HEK293 (cell line): ENCODE data around the gene DOCK9.

Experiments used
- SP2 ChIP-seq: fragments of 450-650 bp; formaldehyde crosslinking; IDR thresholded peaks from 2 replicates; pipeline ENCODE4 v1.5.1; 2016; ENCODE audit warnings: missing biosample characterization, missing genetic modification characterization
- ZNF394 ChIP-seq: fragments of 450-650 bp; formaldehyde crosslinking; IDR thresholded peaks from 2 replicates; pipeline ENCODE4 v1.5.1; 2016; ENCODE audit warnings: missing biosample characterization, missing genetic modification characterization, mild to moderate bottlenecking, moderate library complexity, borderline replicate concordance
- ZNF596 ChIP-seq: fragments of 450-650 bp; IDR thresholded peaks from 2 replicates; pipeline ENCODE4 v1.5.0; 2018; ENCODE audit warnings: missing biosample characterization, mild to moderate bottlenecking, missing genetic modification characterization, moderate library complexity
- TF ChIP-seq, protein P1 (sequence below): fragments of 450-650 bp; formaldehyde crosslinking; IDR thresholded peaks from 2 replicates; pipeline ENCODE4 v1.5.1; 2016; ENCODE audit warnings: missing biosample characterization, missing genetic modification characterization

DNA sequence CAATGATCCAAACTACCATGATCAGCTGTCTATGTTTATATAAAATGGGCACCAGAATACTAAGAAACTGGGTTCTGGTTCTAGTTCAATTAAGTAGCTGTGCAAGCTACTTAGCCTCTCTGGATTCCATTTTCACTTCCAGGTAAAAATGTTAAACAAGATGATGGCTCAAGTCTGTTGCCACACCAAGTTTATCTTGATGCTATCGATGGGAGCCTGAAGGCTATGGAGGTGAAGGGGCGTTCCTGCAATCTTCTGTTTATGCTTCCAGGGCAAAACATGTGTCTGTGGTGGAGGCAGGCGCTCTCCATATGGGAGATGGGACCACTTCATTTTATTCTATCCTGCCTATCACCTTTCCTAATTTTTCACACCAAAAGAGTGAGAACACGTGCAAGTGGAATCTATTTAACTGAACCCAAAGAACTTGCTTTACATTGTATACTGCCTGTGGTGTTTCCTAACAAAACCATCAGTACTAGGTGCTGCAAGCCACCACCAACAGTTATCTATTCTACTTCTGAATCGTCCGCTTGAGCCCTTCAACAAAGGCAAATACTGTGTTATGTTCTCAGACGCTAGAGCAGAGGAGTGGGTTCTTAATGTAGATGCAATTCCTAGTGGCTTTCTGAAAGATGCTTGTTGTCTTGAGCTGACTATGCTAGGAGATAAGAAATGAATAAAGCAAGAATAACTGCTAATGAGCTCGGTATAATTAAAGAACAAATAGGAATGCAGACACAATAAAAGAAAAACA lies 70.9 kb downstream of the DOCK9 start:
- TF ChIP-seq, protein P1, sequence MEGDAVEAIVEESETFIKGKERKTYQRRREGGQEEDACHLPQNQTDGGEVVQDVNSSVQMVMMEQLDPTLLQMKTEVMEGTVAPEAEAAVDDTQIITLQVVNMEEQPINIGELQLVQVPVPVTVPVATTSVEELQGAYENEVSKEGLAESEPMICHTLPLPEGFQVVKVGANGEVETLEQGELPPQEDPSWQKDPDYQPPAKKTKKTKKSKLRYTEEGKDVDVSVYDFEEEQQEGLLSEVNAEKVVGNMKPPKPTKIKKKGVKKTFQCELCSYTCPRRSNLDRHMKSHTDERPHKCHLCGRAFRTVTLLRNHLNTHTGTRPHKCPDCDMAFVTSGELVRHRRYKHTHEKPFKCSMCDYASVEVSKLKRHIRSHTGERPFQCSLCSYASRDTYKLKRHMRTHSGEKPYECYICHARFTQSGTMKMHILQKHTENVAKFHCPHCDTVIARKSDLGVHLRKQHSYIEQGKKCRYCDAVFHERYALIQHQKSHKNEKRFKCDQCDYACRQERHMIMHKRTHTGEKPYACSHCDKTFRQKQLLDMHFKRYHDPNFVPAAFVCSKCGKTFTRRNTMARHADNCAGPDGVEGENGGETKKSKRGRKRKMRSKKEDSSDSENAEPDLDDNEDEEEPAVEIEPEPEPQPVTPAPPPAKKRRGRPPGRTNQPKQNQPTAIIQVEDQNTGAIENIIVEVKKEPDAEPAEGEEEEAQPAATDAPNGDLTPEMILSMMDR (tag by site-specific recombination): no peak
- TF ChIP-seq ZNF596 (no peak), SP2 (tag by site-specific recombination) (no peak), ZNF394 (tag by site-specific recombination) (no peak)
